HepG2 (cell line): ENCODE results near the gene KXD1. TPM values are rescaled to one million over a fixed set of nuclear protein-coding genes. Genes with fewer than 3 reads are reported as not detected.

ENCODE experiments used
- ATF1 ChIP-seq: IDR thresholded peaks from 2 replicates; pipeline ENCODE4 v1.6.1; 2016; ENCODE audit warnings: mild to moderate bottlenecking, control low read depth
- GPN1 ChIP-seq: sonication (generic); formaldehyde crosslinking; IDR thresholded peaks from 2 replicates; pipeline ENCODE4 v1.5.1; 2020; ENCODE audit warnings: missing genetic modification reagents, borderline replicate concordance
- HNF1B ChIP-seq: sonication (generic); formaldehyde crosslinking; IDR thresholded peaks from 2 replicates; pipeline ENCODE4 v1.5.1; 2020; ENCODE audit warnings: mild to moderate bottlenecking, moderate library complexity, missing genetic modification reagents
- HOXA3 ChIP-seq: sonication (generic); formaldehyde crosslinking; IDR thresholded peaks from 2 replicates; pipeline ENCODE4 v1.5.0; 2020; ENCODE audit warnings: missing genetic modification reagents
- IRF9 ChIP-seq: sonication (generic); formaldehyde crosslinking; IDR thresholded peaks from 2 replicates; pipeline ENCODE4 v1.8.0; 2022; ENCODE audit warnings: missing genetic modification reagents, mild to moderate bottlenecking, borderline replicate concordance
- KLF16 ChIP-seq, 2 experiments: sonication (generic) in 1 of 2; formaldehyde crosslinking in 1 of 2; IDR thresholded peaks; 2 replicates each; pipeline versions ENCODE4 v1.6.1 to v1.8.0; 2016 to 2023; ENCODE audit warnings: missing genetic modification reagents in 2 of 2, missing compliant biosample characterization in 1 of 2
- NR0B2 ChIP-seq: sonication (generic); formaldehyde crosslinking; IDR thresholded peaks from 2 replicates; pipeline ENCODE4 v1.4.0; 2020; ENCODE audit warnings: mild to moderate bottlenecking, missing genetic modification reagents
- REL ChIP-seq: sonication (generic); formaldehyde crosslinking; conservative IDR thresholded peaks from 2 replicates; pipeline ENCODE4 v1.8.0; 2022; ENCODE audit warnings: mild to moderate bottlenecking, missing genetic modification reagents, moderate library complexity
- SALL1 ChIP-seq: sonication (generic); formaldehyde crosslinking; IDR thresholded peaks from 2 replicates; pipeline ENCODE4 v1.8.0; 2022; ENCODE audit warnings: mild to moderate bottlenecking, missing genetic modification reagents
- SOX5 ChIP-seq: IDR thresholded peaks from 2 replicates; pipeline ENCODE4 v1.6.1; 2016; ENCODE audit warnings: borderline replicate concordance
- SRSF9 ChIP-seq: fragments of 200-400 bp; formaldehyde crosslinking; IDR thresholded peaks from 2 replicates; pipeline ENCODE4 v1.6.1; 2018; ENCODE audit warnings: borderline replicate concordance, mild to moderate bottlenecking, low read depth, low read length; ENCODE audit not compliant: insufficient read depth, poor library complexity, severe bottlenecking
- TIGD3 ChIP-seq: sonication (generic); formaldehyde crosslinking; IDR thresholded peaks from 2 replicates; pipeline ENCODE4 v1.5.1; 2020; ENCODE audit warnings: mild to moderate bottlenecking, missing genetic modification reagents, borderline replicate concordance
- ZFP1 ChIP-seq: IDR thresholded peaks from 2 replicates; pipeline ENCODE4 v1.6.1; 2016
- ZMYM3 ChIP-seq: sonication (generic); formaldehyde crosslinking; IDR thresholded peaks from 2 replicates; pipeline ENCODE4 v1.5.1; 2020; ENCODE audit warnings: mild to moderate bottlenecking, missing genetic modification reagents
- ZNF235 ChIP-seq: sonication (generic); formaldehyde crosslinking; IDR thresholded peaks from 2 replicates; pipeline ENCODE4 v1.8.1; 2023; ENCODE audit warnings: mild to moderate bottlenecking, missing genetic modification reagents, borderline replicate concordance
- ZNF512B ChIP-seq: sonication (generic); formaldehyde crosslinking; IDR thresholded peaks from 2 replicates; pipeline ENCODE4 v1.5.1; 2020; ENCODE audit warnings: missing genetic modification reagents, mild to moderate bottlenecking, borderline replicate concordance
- ZNF597 ChIP-seq: sonication (generic); formaldehyde crosslinking; IDR thresholded peaks from 2 replicates; pipeline ENCODE4 v1.5.0; 2020; ENCODE audit warnings: missing genetic modification reagents
- ZNF746 ChIP-seq: sonication (generic); formaldehyde crosslinking; IDR thresholded peaks from 2 replicates; pipeline ENCODE4 v1.8.0; 2022; ENCODE audit warnings: mild to moderate bottlenecking, missing genetic modification reagents
- ZNF775 ChIP-seq: sonication (generic); formaldehyde crosslinking; IDR thresholded peaks from 2 replicates; pipeline ENCODE4 v1.4.0; 2020; ENCODE audit warnings: missing genetic modification reagents, mild to moderate bottlenecking, moderate library complexity, borderline replicate concordance
- polyA plus RNA-seq, 8 experiments: library from polyadenylated mRNA; depleted of rRNA in 3 of 8; stranded (reverse) in 7 of 8; unstranded in 1 of 8; fragments of >200 nt; fragmentation: Illumina TruSeq in 4 of 8; extraction: Trizol in 4 of 8; gene quantifications; 2 replicates each; pipeline versions ENCODE4 v1.2.1 to v1.2.3, GENCODE V29; 2011 to 2016; ENCODE audit warnings: low read depth in 4 of 8, missing spikeins in 1 of 8, mixed read lengths in 1 of 8; ENCODE audit not compliant: insufficient read depth in 1 of 8
- total RNA-seq, 5 experiments: library from RNA; depleted of rRNA; stranded (reverse); fragments of >200 nt; fragmentation: Illumina TruSeq; extraction: Trizol; gene quantifications; 2 replicates each; pipeline ENCODE4 v1.2.3, GENCODE V29; 2016; ENCODE audit warnings: low read depth in 1 of 5

KXD1 gene
- total and polyA plus RNA-seq, 2 of the 13 experiments (the other 11 are each of a cell fraction or from before 2014, with no cell fraction given): 44.6 to 143 TPM

- TF ChIP-seq ZMYM3 (CRISPR knock-in tag) (peak; percentile 91), SALL1 (CRISPR knock-in tag) (peak; percentile 99), NR0B2 (CRISPR knock-in tag) (peak; percentile 63; the same call in 1 of the 2 replicates), ZNF512B (CRISPR knock-in tag) (peak; percentile 25; the same call in 1 of the 2 replicates), ZFP1 (CRISPR knock-in tag) (peak; percentile 93), KLF16 (CRISPR knock-in tag; IDR thresholded peaks at IDR 0.05) (peak in 1 of 2 experiments; percentile 99; a peak in 2 of 4 replicates), ZNF746 (CRISPR knock-in tag) (peak; percentile 99), ZNF597 (CRISPR knock-in tag) (no peak), REL (CRISPR knock-in tag) (no peak; the same call in 1 of the 2 replicates), ZNF775 (peak; percentile 67; the same call in 1 of the 2 replicates), SRSF9 (no peak), ZNF235 (CRISPR knock-in tag) (no peak), GPN1 (CRISPR knock-in tag) (no peak), HNF1B (CRISPR knock-in tag) (peak; percentile 95), HOXA3 (CRISPR knock-in tag) (peak; percentile 99), ATF1 (CRISPR knock-in tag) (peak; percentile 85), IRF9 (CRISPR knock-in tag) (peak; percentile 87), SOX5 (CRISPR knock-in tag) (peak; percentile 92), TIGD3 (CRISPR knock-in tag) (0 out of 2 replicates have a peak, but pooled peaks have one; percentile 29)
Observed at GRCh38 chr19:18514800-18515682, 42.6 kb upstream of the KXD1 start (continued).
